ENCODE measurements around the gene EPS8L2.

The EPS8L2 gene

DNA sequence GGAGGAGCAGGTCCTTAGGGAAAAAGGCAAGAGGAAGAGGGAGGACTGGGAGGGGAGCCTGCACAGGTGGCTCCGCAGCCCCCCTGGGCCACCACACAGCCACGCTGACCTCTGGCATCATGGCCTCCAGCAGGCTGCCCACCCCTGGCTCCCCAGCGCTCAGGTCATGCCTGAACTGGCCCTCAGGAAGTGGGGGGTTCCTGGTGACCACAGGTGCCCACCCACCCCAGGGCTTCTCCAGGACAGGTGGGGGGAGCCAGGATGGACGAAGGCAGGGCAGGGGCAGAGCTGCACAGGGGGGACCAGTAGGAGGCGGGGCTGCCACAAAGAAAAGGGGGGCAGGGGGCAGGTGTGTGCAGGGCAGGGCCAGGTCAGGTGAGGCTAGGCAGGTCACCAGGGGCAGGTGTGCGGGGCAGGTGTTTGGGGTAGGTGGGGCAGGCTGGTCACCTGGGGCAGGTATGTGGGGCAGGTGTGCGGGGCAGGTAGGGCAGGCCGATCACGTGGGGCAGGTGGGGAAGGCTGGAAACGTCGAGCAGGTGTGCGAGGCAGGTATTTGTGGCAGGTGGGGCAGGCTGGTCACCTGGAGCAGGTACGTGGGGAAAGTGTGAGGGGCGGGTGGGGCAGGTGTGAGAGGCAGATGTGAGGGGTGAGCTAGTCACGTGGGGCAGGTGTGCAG, 12.0 kb upstream of the EPS8L2 start:
- Histone ChIP-seq H3K4me1 (ENCODE audit: insufficient read depth, low read length) (peaks cover 33% of the 10 kb centered on the region), H3K36me3 (ENCODE audit: insufficient read depth, low read length) (no peaks in the 10 kb centered on the region), H3K9ac (ENCODE audit: low read depth, low read length) (peak overlapping the region; percentile 74; the same call in 1 of the 2 replicates), H3K9me3 (ENCODE audit: control insufficient read depth, insufficient read depth, low read length) (no peaks in the 10 kb centered on the region)

DNA sequence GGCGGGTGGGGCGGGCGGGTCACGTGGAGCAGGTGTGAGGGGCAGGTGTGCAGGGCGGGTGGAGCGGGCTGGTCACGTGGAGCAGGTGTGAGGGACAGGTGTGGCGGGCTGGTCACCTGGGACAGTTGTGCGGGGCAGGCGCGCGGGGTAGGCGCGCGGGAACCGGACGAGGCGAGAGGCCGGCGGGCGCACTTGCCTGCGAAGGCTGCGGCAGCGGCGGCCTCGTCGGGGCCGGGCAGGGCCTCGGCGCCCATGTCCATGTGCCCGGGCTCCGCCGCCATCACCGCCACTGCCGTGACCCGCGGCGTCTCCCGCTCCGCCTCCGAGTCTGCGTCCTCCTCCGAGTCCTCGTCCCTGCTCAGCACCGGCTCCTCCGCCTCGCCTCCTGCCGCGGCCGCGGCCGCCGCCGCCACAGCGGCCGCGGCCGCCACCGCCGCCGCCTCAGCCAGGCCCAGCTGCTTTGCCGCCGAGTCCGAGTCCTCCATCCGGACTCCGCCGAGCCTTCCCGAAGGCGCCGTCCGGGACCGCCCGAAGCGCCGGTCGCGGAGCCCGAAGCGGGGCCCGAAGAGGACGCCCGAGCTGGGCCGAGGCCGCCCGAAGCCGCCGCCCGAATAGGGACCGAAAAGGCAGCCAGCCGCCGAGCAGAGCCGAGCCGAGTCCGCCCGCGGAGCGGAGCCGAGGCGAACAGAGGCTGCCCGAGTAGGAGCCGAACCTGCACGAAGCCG, 11.3 kb upstream of the EPS8L2 start, which contains the start of gene DEAF1:
DEAF1 (minus strand) TSS at position 660 of the 725 bp plus-strand sequence; CDS start at position 485, 175 bp downstream.
- no peaks in the 10 kb centered on the region for H3K9me3 ChIP-seq (ENCODE audit: control insufficient read depth, insufficient read depth, low read length)
- H3K4me1 ChIP-seq (ENCODE audit: insufficient read depth, low read length) = peaks cover 33% of the 10 kb centered on the region
- H3K9ac ChIP-seq (ENCODE audit: low read depth, low read length) = peak within 1 kb of the TSS; percentile 74
- no peaks in the 10 kb centered on the region for H3K36me3 ChIP-seq (ENCODE audit: insufficient read depth, low read length)

DNA sequence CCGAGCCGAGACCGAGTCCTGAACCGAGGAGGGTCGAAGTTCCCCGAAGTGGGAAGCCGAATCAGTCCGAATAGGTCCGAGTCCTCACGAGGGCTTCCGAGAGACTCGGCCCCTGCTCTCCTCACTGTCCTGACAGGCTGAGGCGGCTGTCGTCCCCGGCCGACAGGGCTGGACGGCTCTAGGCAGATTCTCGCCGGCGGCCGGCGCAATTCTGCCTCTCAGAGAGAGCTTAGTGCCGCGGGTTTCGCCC, 10.8 kb upstream of the EPS8L2 start:
- H3K9ac ChIP-seq (ENCODE audit: low read depth, low read length) = peak overlapping the region; percentile 74
- no peaks in the 10 kb centered on the region for H3K9me3 ChIP-seq (ENCODE audit: control insufficient read depth, insufficient read depth, low read length)
- H3K36me3 ChIP-seq (ENCODE audit: insufficient read depth, low read length) = no peaks in the 10 kb centered on the region
- peaks cover 33% of the 10 kb centered on the region for H3K4me1 ChIP-seq (ENCODE audit: insufficient read depth, low read length)

DNA sequence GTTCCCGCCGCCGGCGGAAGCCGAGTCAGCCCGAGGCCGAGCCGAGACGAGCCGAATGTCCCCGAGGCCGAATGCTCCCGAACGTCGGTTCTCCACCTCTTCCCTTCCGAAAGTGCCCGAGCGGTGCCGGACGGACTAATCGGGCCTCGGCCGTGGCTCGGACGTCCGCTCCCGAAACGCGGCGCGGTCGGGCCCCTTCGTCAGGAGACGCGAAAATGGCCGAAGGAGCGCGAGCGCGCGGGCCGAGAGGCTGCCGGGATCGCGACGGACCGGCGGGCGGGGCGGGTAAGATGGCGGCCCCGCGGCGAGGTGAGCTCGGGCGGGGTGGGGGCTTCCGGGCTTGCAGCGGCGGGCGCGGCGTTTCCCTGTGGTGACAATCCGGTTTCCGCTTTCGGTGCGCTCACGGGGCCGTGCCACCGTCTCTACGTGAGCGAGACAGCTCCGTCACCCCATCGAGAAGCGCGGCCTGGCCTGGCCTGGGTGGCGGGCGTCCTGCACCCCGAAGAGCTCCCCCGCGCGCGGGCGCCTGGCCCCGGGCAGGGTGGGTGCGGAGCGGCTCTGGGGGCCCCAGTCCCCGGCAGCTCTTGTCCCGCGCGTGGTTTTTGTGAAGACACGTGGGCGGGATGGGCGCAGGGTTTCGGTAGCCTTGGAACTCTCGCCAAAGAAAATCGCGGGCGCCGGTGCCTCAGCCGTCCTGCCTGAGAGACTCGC, 10.3 kb upstream of the EPS8L2 start, which contains the start of gene TMEM80:
TMEM80 (plus strand) TSS at position 279 of the 711 bp plus-strand sequence; CDS start at position 291, 12 bp downstream.
- Histone ChIP-seq H3K4me1 (ENCODE audit: insufficient read depth, low read length) (peaks cover 33% of the 10 kb centered on the region), H3K9me3 (ENCODE audit: control insufficient read depth, insufficient read depth, low read length) (no peaks in the 10 kb centered on the region), H3K36me3 (ENCODE audit: insufficient read depth, low read length) (no peaks in the 10 kb centered on the region; the same call in 1 of the 2 replicates), H3K9ac (ENCODE audit: low read depth, low read length) (peak within 1 kb of the TSS; percentile 74)

DNA sequence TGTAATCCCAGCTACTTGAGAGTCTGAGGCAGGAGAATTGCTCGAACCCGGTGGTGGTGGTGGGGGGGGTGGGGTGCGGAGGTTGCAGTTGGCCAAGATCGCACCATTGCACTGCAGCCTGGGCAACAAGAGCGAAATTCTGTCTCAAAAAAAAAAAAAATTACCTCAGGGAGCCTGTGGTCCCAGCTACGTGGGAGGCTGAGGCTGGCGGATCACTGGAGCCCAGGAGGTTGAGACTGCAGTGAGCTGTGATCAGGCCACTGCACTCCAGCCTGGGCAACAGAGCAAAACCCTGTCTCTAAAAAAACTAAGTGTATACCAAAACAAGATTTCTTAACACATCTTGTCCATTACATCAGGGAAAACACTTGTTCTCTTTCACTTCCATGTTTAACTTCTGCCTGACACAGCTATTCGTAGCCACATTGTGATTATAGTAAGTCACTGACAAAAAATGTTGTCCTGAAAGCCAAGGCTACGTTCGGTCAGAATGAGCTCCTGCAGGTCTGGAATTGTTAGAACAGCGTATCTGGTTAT, 9.0 kb upstream of the EPS8L2 start:
- H3K9ac ChIP-seq (ENCODE audit: low read depth, low read length) = peak overlapping the region; percentile 19; the same call in 1 of the 2 replicates
- peaks cover 29% of the 10 kb centered on the region for H3K4me1 ChIP-seq (ENCODE audit: insufficient read depth, low read length)
- no peaks in the 10 kb centered on the region; the same call in 1 of the 2 replicates for H3K36me3 ChIP-seq (ENCODE audit: insufficient read depth, low read length)
- no peaks in the 10 kb centered on the region for H3K9me3 ChIP-seq (ENCODE audit: control insufficient read depth, insufficient read depth, low read length)

DNA sequence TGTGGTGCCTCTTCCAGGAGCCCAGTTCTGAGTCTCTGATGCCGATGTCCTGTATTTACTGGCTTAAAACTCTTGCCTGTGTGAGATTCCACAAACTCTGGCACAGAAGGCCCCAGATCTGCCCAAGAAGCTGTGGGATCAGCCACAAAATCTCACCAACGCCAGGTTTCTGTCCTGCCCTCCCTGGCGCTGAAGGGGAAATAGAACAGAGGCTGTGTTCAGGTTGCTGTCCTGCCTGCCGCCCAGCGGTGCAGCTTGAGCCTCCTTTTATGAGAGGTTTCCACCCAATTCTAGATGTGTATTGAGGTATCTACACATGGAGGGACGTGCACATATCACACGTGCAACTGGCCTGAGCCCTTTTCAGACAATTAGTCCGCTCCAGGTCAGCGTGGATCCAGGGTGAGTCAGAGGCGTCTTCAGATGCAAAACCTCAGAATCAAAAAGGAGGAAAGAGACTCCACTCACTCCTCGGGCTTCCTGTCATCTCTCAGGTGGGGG, 8.2 kb upstream of the EPS8L2 start:
- Histone ChIP-seq H3K9ac (ENCODE audit: low read depth, low read length) (peak overlapping the region; percentile 19; the same call in 1 of the 2 replicates), H3K9me3 (ENCODE audit: control insufficient read depth, insufficient read depth, low read length) (no peaks in the 10 kb centered on the region), H3K4me1 (ENCODE audit: insufficient read depth, low read length) (peaks cover 29% of the 10 kb centered on the region), H3K36me3 (ENCODE audit: insufficient read depth, low read length) (no peaks in the 10 kb centered on the region; the same call in 1 of the 2 replicates)

DNA sequence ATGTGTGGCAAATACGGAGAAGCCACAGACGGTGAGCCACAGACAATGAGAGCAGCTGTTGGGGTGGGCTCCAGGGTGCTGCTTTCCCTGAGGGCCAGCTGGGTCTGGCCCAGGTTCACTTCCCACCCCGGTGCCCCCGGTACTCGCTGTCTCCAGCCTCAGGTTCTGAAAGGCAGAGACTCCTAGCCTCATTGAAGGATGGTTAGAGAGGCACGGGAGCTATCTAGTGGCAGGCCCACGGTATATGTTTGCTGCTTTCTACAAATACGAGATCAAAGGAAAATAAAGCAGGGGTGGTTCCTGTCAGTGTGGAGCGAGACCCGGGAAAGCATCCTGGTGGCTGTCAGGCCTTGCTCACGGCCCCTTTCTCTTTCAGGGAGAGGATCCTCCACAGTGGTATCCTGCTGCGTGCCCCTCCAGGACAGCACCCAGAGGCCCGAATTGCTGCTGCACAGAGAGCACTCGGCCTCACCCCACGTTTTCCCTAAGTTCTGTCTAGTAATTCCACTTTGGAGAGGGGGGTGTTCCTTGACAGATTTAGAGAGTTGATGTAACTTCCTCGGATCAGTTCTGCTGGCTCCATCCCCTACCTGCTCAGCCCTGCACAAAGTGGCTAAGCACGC, 7.4 kb upstream of the EPS8L2 start:
- peaks cover 25% of the 10 kb centered on the region for H3K4me1 ChIP-seq (ENCODE audit: insufficient read depth, low read length)
- no peak overlapping the region for H3K9ac ChIP-seq (ENCODE audit: low read depth, low read length)
- no peaks in the 10 kb centered on the region for H3K9me3 ChIP-seq (ENCODE audit: control insufficient read depth, insufficient read depth, low read length)
- H3K36me3 ChIP-seq (ENCODE audit: insufficient read depth, low read length) = no peaks in the 10 kb centered on the region; the same call in 1 of the 2 replicates

DNA sequence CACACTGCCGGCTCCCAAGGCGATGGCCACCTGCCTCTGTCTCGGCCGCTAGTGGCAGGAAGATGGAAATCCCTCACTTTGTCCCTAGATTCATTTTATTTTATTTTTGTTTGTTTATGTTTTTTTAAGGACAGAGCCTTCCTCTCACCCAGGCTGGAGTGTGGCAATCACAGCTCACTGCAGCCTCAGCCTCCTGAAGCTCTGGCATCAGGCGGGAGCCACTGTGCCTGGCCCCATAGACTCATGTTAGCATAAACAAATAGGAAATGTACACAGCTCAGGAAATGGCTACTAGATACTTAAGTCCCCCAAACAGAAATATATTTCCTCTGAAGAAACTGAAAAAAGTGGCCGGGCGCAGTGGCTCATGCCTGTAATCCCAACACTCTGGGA, 6.9 kb upstream of the EPS8L2 start:
- peaks cover 20% of the 10 kb centered on the region for H3K4me1 ChIP-seq (ENCODE audit: insufficient read depth, low read length)
- no peak overlapping the region for H3K9ac ChIP-seq (ENCODE audit: low read depth, low read length)
- H3K9me3 ChIP-seq (ENCODE audit: control insufficient read depth, insufficient read depth, low read length) = no peaks in the 10 kb centered on the region
- H3K36me3 ChIP-seq (ENCODE audit: insufficient read depth, low read length) = no peaks in the 10 kb centered on the region; the same call in 1 of the 2 replicates

DNA sequence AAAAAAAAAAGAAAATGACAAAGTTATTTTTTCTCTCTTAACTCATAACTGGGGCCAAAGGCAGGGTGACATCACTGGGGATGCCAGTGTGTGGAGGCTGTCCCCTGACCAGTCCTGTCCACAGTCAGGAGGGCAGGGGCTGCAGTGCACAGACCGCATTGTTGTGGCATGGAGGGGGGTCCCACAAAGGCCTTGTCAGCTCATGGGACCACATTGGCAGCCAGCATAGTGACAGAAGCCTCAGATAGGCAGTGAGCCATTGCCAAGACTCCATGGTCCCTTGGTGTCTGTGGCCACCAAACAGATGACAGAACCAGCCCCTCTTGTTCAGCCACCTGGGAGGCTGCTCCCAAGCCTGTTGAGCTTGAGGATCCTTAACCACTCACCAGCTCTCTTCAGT, 6.3 kb upstream of the EPS8L2 start:
- Histone ChIP-seq H3K9ac (ENCODE audit: low read depth, low read length) (no peak overlapping the region), H3K9me3 (ENCODE audit: control insufficient read depth, insufficient read depth, low read length) (no peaks in the 10 kb centered on the region), H3K4me1 (ENCODE audit: insufficient read depth, low read length) (peaks cover 24% of the 10 kb centered on the region), H3K36me3 (ENCODE audit: insufficient read depth, low read length) (no peaks in the 10 kb centered on the region; the same call in 1 of the 2 replicates)

DNA sequence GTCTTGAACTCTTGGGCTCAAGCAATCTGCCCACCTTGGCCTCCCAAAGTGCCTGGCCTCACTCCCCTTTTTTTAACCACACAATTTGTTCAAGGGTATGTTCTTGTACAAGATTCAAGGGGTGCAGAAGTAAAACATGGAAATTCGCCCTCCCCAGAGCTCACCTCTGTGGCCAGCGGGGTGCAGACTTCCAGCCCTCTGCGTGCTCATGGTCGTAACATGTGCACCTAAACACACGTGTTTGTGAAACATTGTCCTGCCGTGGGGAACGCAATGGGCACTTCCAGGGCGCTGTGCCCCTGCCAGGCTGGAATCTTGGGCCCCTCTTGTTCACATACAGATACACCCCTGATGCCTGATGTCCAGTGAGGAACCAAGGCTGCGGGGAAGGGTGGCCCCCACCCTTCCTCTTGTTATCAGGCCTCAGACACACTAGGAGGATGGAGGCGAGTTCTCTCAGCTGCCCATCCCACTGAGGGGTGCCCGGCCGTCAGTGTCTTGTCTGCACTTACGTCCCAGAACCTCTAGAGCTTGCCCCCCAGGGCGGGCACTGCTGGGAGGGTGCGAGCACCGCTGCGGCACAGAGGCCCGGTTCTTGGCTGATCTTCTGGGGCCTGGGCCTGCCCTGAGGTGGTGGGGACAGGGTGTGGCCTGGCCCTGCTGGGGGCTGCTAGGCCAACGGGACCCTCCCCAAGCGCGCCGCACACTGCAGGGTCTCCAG, 4.1 kb upstream of the EPS8L2 start:
- Histone ChIP-seq H3K9me3 (ENCODE audit: control insufficient read depth, insufficient read depth, low read length) (no peaks in the 10 kb centered on the region), H3K4me1 (ENCODE audit: insufficient read depth, low read length) (peaks cover 30% of the 10 kb centered on the region), H3K9ac (ENCODE audit: low read depth, low read length) (no peak overlapping the region), H3K36me3 (ENCODE audit: insufficient read depth, low read length) (no peaks in the 10 kb centered on the region; the same call in 1 of the 2 replicates)

DNA sequence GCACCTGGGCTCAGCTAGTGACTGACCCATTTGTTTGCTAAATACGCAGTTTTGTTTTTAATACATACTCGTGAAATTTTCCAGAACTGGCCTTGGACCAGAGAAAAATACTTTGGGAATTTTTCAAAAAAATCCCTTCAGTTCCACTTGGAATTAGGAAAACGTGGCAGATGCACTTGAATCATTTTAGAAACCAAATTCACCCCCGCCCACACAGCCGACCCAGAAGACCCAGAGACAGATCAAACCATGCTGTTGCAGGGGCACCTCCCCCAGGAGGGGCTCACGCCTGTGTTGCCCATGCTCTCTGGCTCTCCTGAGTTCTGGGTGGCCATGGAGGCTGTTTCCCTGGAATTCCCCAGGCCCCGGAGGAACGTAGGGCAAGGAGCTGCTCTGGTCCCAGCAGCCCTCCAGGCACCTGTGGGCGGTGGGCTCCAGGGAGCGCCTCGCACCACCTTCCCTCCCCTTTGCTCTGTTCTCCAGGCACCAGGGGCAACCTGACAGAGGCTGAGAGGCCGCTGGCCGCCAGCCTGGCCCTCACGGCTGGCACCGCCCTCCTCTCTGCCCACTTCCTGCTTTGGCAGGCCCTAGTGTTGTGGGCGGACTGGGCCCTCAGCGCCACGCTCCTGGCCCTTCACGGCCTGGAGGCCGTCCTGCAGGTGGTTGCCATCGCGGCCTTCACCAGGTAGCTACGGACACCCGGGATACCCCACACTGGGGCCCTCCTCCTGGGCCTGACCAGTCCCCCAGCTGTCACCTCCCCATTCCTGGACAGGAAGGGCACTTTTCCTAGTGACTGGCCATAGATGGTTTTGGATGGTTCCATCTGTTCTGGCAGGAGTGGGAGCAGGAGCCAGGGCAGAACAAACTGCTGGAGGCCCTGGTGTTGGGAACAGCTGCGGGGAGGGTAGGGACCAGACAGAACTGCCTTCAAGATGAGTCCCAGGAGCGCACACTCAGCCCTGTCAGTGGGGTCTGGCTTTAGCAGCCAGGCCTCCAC, 3.3 kb upstream of the EPS8L2 start:
- peaks cover 29% of the 10 kb centered on the region for H3K4me1 ChIP-seq (ENCODE audit: insufficient read depth, low read length)
- no peak overlapping the region for H3K9ac ChIP-seq (ENCODE audit: low read depth, low read length)
- no peaks in the 10 kb centered on the region for H3K9me3 ChIP-seq (ENCODE audit: control insufficient read depth, insufficient read depth, low read length)
- no peaks in the 10 kb centered on the region; the same call in 1 of the 2 replicates for H3K36me3 ChIP-seq (ENCODE audit: insufficient read depth, low read length)

DNA sequence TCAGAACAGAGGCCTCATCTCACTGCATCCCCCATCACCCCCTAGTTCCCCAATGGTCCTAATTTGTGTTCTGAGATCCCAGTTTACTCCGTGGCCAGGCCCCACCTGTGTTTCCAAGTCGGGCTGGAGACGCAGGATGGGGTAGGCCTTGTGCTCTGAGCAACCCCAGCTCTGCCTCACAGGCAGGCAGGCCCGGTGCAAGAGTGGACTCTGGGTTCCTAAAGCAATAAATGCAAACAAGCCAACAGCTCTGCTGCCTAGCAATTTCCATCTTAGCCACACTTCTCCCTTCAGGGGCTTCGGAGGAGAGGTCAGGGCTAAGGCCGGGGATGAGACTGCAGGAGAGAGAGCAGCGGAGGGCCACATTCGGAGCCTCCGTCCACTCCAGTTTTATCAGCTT, 2.5 kb upstream of the EPS8L2 start:
- H3K36me3 ChIP-seq (ENCODE audit: insufficient read depth, low read length) = no peaks in the 10 kb centered on the region; the same call in 1 of the 2 replicates
- H3K4me1 ChIP-seq (ENCODE audit: insufficient read depth, low read length) = peaks cover 29% of the 10 kb centered on the region
- no peaks in the 10 kb centered on the region for H3K9me3 ChIP-seq (ENCODE audit: control insufficient read depth, insufficient read depth, low read length)
- H3K9ac ChIP-seq (ENCODE audit: low read depth, low read length) = no peak overlapping the region
